Neuronal stem cell (in vitro differentiated cells): ENCODE measurements around the gene GP9.
A peak's percentile ranks its signal among the peaks of the same experiment; 100 is the strongest.
"Not testable (repeated sequence)": the region's sequence is repeated elsewhere in the genome, so short reads cannot be mapped to it uniquely, and the experiment has no call there.

ENCODE experiments used
- DNase-seq: peaks from one replicate; pipeline ENCODE4 v3.0.0-alpha.2; 2013; ENCODE audit warnings: low spot score
- H2AFZ ChIP-seq: one replicate; pipeline ENCODE4 v1.6.1; 2013; ENCODE audit warnings: mild to moderate bottlenecking, low read length, inconsistent platforms
- H2AK5ac ChIP-seq: 2 replicates; pipeline ENCODE4 v1.6.1; 2013; ENCODE audit warnings: low read depth, mild to moderate bottlenecking, inconsistent platforms, low read length, moderate library complexity, mixed read lengths
- H2BK120ac ChIP-seq: 2 replicates; pipeline ENCODE4 v1.6.1; 2013; ENCODE audit warnings: low read depth, mild to moderate bottlenecking, inconsistent platforms, low read length, moderate library complexity, mixed read lengths
- H2BK12ac ChIP-seq: one replicate; pipeline ENCODE4 v1.6.1; 2013; ENCODE audit warnings: low read length, inconsistent platforms
- H2BK15ac ChIP-seq: 2 replicates; pipeline ENCODE4 v1.6.1; 2013; ENCODE audit warnings: mild to moderate bottlenecking, low read length, inconsistent platforms, mixed read lengths
- H2BK5ac ChIP-seq: one replicate; pipeline ENCODE4 v1.6.1; 2013; ENCODE audit warnings: inconsistent platforms, mild to moderate bottlenecking, low read length, moderate library complexity
- H3K14ac ChIP-seq: one replicate; pipeline ENCODE4 v1.6.1; 2013; ENCODE audit warnings: low read length, inconsistent platforms
- H3K18ac ChIP-seq: 2 replicates; pipeline ENCODE4 v1.6.1; 2013; ENCODE audit warnings: low read length, inconsistent platforms
- H3K23ac ChIP-seq: 2 replicates; pipeline ENCODE4 v1.6.1; 2013; ENCODE audit warnings: low read depth, mild to moderate bottlenecking, mixed read lengths, low read length, inconsistent platforms; ENCODE audit not compliant: poor library complexity
- H3K27ac ChIP-seq: replicated peaks from 3 replicates; pipeline ENCODE4 v1.5.1; 2013; ENCODE audit warnings: low read length, inconsistent platforms
- H3K27me3 ChIP-seq, 3 experiments: 2 replicates each; pipeline ENCODE4 v1.6.1; 2013; ENCODE audit warnings: low read length in 3 of 3, mild to moderate bottlenecking in 2 of 3, inconsistent platforms in 1 of 3, low read depth in 1 of 3, mixed read lengths in 1 of 3, moderate library complexity in 1 of 3; ENCODE audit not compliant: control insufficient read depth in 3 of 3, insufficient read depth in 3 of 3
- H3K36me3 ChIP-seq, 2 donors: replicated peaks in 1 of 2; 2 replicates each; pipeline ENCODE4 v1.6.1; 2013; ENCODE audit warnings: low read length in 2 of 2; ENCODE audit not compliant: control insufficient read depth in 2 of 2, insufficient read depth in 2 of 2
- H3K4ac ChIP-seq: 2 replicates; pipeline ENCODE4 v1.6.1; 2013; ENCODE audit warnings: inconsistent platforms, mild to moderate bottlenecking, low read length, moderate library complexity
- H3K4me1 ChIP-seq, 2 donors: 1 replicate in 1 of 2; 2 replicates in 1 of 2; pipeline ENCODE4 v1.6.1; 2013; ENCODE audit warnings: low read length in 2 of 2, low read depth in 1 of 2; ENCODE audit not compliant: control insufficient read depth in 2 of 2, insufficient read depth in 1 of 2
- H3K4me2 ChIP-seq: one replicate; pipeline ENCODE4 v1.6.1; 2013; ENCODE audit warnings: mild to moderate bottlenecking, low read length, inconsistent platforms; ENCODE audit not compliant: insufficient read depth, poor library complexity, severe bottlenecking
- H3K4me3 ChIP-seq, 2 donors: 2 replicates each; pipeline ENCODE4 v1.5.1; 2013; ENCODE audit warnings: low read length in 2 of 2, mild to moderate bottlenecking in 2 of 2, inconsistent platforms in 1 of 2, moderate library complexity in 1 of 2
- H3K79me1 ChIP-seq: one replicate; pipeline ENCODE4 v1.6.1; 2013; ENCODE audit warnings: low read depth, mild to moderate bottlenecking, inconsistent platforms, low read length, moderate library complexity
- H3K9ac ChIP-seq: one replicate; pipeline ENCODE4 v1.6.1; 2013; ENCODE audit warnings: mild to moderate bottlenecking, low read depth, low read length, inconsistent platforms; ENCODE audit not compliant: poor library complexity
- H3K9me3 ChIP-seq, 2 donors: replicated peaks in 1 of 2; 2 replicates each; pipeline versions ENCODE3 to v1.6.1; 2013; ENCODE audit warnings: low read length in 2 of 2, mild to moderate bottlenecking in 2 of 2, inconsistent platforms in 1 of 2, low read depth in 1 of 2, mixed read lengths in 1 of 2, moderate library complexity in 1 of 2; ENCODE audit not compliant: control insufficient read depth in 2 of 2, insufficient read depth in 1 of 2
- H4K8ac ChIP-seq: one replicate; pipeline ENCODE4 v1.6.1; 2013; ENCODE audit warnings: low read depth, mild to moderate bottlenecking, inconsistent platforms, low read length, moderate library complexity
- H4K91ac ChIP-seq: one replicate; pipeline ENCODE4 v1.6.1; 2013; ENCODE audit warnings: low read length, low read depth, mild to moderate bottlenecking, inconsistent platforms; ENCODE audit not compliant: poor library complexity
- WGBS, 2 donors: extraction: QIAGEN DNeasy Blood & Tissue Kit; methylation state at CpG; one replicate each; pipeline ENCODE4 v1.1.7; 2013; ENCODE audit warnings: missing lambda C conversion rate in 2 of 2, mixed read lengths in 1 of 2; ENCODE audit not compliant: insufficient read length in 2 of 2, insufficient replicate concordance in 1 of 2; ENCODE audit errors: extremely low coverage in 2 of 2; 5-methylcytosine and 5-hydroxymethylcytosine counted together

The GP9 gene

DNA sequence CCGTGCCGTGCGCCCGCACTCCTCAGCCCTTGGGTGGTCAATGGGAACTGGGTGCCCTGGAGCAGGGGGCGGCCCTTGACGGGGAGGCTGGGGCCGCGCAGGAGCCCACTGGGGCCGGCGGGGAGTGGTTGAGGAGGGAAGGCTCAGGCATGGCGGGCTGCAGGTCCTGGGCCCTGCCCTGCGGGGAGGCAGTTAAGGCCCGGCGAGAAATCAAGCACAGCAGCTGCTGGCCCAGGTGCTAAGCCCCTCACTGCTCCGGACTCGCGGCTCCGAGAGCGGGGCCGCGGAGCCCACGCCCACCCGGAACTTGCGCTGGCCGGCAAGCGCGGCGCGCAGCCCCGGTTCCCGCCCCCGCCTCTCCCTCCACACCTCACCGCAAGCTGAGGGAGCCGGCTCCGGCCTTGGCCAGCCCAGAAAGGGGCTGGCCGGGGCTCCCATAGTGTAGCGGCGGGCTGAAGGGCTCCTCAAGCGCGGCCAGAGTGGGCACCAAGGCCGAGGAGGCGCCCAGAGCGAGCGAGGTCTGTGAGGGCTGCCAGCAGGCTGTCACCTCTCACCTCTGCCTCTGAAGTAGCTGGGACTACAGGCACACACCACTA, 7.8 kb downstream of the GP9 start:
- H3K9ac ChIP-seq = no peak overlapping the region
- H2BK5ac ChIP-seq = no peak overlapping the region
- H3K4me1 ChIP-seq = no peaks in the 10 kb centered on the region
- H2AK5ac ChIP-seq = no peak overlapping the region
- DNase-seq = no peak
- H2AFZ ChIP-seq = no peak overlapping the region
- H3K4ac ChIP-seq = no peak overlapping the region
- H3K79me1 ChIP-seq = no peaks in the 10 kb centered on the region
- no CpG with 5 or more reads among the region's 44 CpGs for WGBS, 2 donors
- H3K27ac ChIP-seq = no peak overlapping the region
- H4K91ac ChIP-seq = no peak overlapping the region
- H3K14ac ChIP-seq = no peak overlapping the region
- H3K9me3 ChIP-seq = no peaks in the 10 kb centered on the region
- H3K4me3 ChIP-seq = no peak overlapping the region
- no peak overlapping the region for H4K8ac ChIP-seq
- no peaks in the 10 kb centered on the region for H3K36me3 ChIP-seq
- no peak overlapping the region for H2BK12ac ChIP-seq
- H3K18ac ChIP-seq = no peak overlapping the region
- no peak overlapping the region for H2BK120ac ChIP-seq
- no peak overlapping the region for H3K4me2 ChIP-seq
- no peak overlapping the region for H3K23ac ChIP-seq
- peaks cover 0 to 8% (median 0%) of the 10 kb centered on the region in 3 experiments for H3K27me3 ChIP-seq
- no peak overlapping the region for H2BK15ac ChIP-seq

- not testable (repeated sequence) for H2BK12ac ChIP-seq, H3K9me3 ChIP-seq, H2BK15ac ChIP-seq, H3K27me3 ChIP-seq, DNase-seq, H3K9ac ChIP-seq, H4K91ac ChIP-seq, H4K8ac ChIP-seq, H3K79me1 ChIP-seq, H3K4me3 ChIP-seq, H2BK5ac ChIP-seq, H3K4me1 ChIP-seq, H2BK120ac ChIP-seq, H3K23ac ChIP-seq, H3K36me3 ChIP-seq, H3K27ac ChIP-seq, H2AK5ac ChIP-seq, H3K4me2 ChIP-seq, H3K18ac ChIP-seq, H3K4ac ChIP-seq, H2AFZ ChIP-seq, H3K14ac ChIP-seq
- WGBS, 2 donors = no CpG with 5 or more reads among the region's 13 CpGs
Observed at GRCh38 chr3:129069313-129070085, 8.9 kb downstream of the GP9 start.

DNA sequence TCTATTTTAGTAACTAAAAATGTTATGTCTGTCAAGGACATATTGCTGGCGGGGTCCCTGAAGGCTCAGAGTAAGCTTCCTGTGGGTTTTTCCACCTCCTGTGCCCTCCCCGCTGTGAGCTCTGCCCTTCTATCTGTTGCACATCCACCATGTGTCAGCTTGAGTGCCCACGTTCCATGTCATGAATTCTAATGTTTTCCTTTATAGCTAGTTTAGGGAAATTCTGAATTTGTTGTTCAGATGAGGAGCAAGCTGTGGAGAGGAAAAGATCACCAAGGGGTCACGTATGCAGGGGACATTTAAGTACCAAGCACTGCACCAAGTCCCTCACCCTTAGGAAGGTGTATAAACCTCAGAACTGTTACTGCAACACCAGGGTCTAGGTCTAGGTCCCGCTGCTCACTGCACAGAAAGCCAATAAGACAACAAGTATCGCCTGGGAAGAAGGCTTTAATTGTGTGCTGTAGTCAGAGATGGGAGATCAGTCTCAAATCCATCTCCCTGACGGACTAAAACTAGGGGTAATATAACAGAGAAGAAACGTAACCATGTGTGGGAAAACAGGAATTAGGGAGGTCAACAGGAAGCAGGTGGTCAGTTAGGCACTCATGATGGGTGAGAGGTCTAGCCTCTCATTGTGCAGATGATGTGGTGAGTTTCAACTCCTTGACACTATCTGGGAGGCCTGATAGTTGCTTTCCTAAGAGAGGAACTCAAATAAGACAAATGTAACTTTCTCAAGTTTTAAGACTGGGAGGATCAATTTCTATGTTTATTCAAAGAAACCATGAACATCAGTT, 9.7 kb downstream of the GP9 start:
- no peak overlapping the region for H3K4me3 ChIP-seq
- no peak overlapping the region for H2BK120ac ChIP-seq
- no peak for DNase-seq

GRCh38 chr3:129077222-129077621, 16.6 kb downstream of the GP9 start:
- no peaks in the 10 kb centered on the region for H3K9me3 ChIP-seq
- no peak overlapping the region for H2AK5ac ChIP-seq
- WGBS, 2 donors = no CpG with 5 or more reads among the region's 7 CpGs
- H2AFZ ChIP-seq = no peak overlapping the region
- no peak overlapping the region for H3K4me2 ChIP-seq
- no peak overlapping the region for H3K4ac ChIP-seq
- no peak for DNase-seq
- H3K4me3 ChIP-seq = no peak overlapping the region
- H4K8ac ChIP-seq = no peak overlapping the region
- H2BK120ac ChIP-seq = no peak overlapping the region
- H3K4me1 ChIP-seq = no peaks in the 10 kb centered on the region
- H3K27ac ChIP-seq = peak overlapping the region; percentile 17
- H3K9ac ChIP-seq = no peak overlapping the region
- H2BK12ac ChIP-seq = no peak overlapping the region
- no peak overlapping the region for H4K91ac ChIP-seq
- no peak overlapping the region for H3K23ac ChIP-seq
- H3K18ac ChIP-seq = no peak overlapping the region
- no peaks in the 10 kb centered on the region for H3K36me3 ChIP-seq
- no peak overlapping the region for H3K14ac ChIP-seq
- H2BK5ac ChIP-seq = no peak overlapping the region
- no peaks in the 10 kb centered on the region for H3K27me3 ChIP-seq
- H2BK15ac ChIP-seq = no peak overlapping the region
- H3K79me1 ChIP-seq = no peaks in the 10 kb centered on the region

More for the DNA sequence above, 9.7 kb downstream of the GP9 start:
- H2BK5ac ChIP-seq = no peak overlapping the region
- no peaks in the 10 kb centered on the region for H3K9me3 ChIP-seq
- no peak overlapping the region for H2AK5ac ChIP-seq
- H4K91ac ChIP-seq = no peak overlapping the region
- H3K27ac ChIP-seq = no peak overlapping the region
- H3K23ac ChIP-seq = no peak overlapping the region
- H3K4me1 ChIP-seq = no peaks in the 10 kb centered on the region
- WGBS, 2 donors = no CpG with 5 or more reads among the region's 8 CpGs
- no peak overlapping the region for H2AFZ ChIP-seq
- no peak overlapping the region for H3K14ac ChIP-seq
- H3K4ac ChIP-seq = no peak overlapping the region
- no peak overlapping the region for H3K9ac ChIP-seq
- no peak overlapping the region for H2BK12ac ChIP-seq
- H3K27me3 ChIP-seq = peaks cover 0 to 5% (median 0%) of the 10 kb centered on the region in 3 experiments
- H3K18ac ChIP-seq = no peak overlapping the region
- no peak overlapping the region for H4K8ac ChIP-seq
- no peak overlapping the region for H3K4me2 ChIP-seq
- H3K36me3 ChIP-seq = no peaks in the 10 kb centered on the region
- no peaks in the 10 kb centered on the region for H3K79me1 ChIP-seq
- no peak overlapping the region for H2BK15ac ChIP-seq
